Loucy (cell line): ENCODE data around the gene TNPO3.
"Not testable (repeated sequence)": the region's sequence is repeated elsewhere in the genome, so short reads cannot be mapped to it uniquely, and the experiment has no call there.

Source experiments
- H2AFZ ChIP-seq: fragments of 200-600 bp; sonication (generic); 2 replicates; pipeline ENCODE4 v1.6.0; 2016; ENCODE audit warnings: antibody characterized with exemption, mild to moderate bottlenecking, low read length, moderate library complexity
- H3F3A ChIP-seq: fragments of 200-600 bp; 2 replicates; pipeline ENCODE4 v1.6.0; 2016; ENCODE audit warnings: antibody characterized with exemption, low read depth, mild to moderate bottlenecking
- H3K27me3 ChIP-seq: fragments of 200-600 bp; sonication (generic); 2 replicates; pipeline ENCODE4 v1.6.1; 2014; ENCODE audit warnings: low read length, mild to moderate bottlenecking; ENCODE audit not compliant: insufficient read depth, poor library complexity, severe bottlenecking
- H3K36me3 ChIP-seq: fragments of 200-600 bp; sonication (generic); 2 replicates; pipeline ENCODE4 v1.6.1; 2016; ENCODE audit warnings: low read length; ENCODE audit not compliant: insufficient read depth
- H3K4me1 ChIP-seq: fragments of 200-600 bp; sonication (generic); 2 replicates; pipeline ENCODE4 v1.5.1; 2014; ENCODE audit warnings: low read length, mild to moderate bottlenecking; ENCODE audit not compliant: insufficient read depth, poor library complexity, severe bottlenecking
- H3K4me2 ChIP-seq: fragments of 200-600 bp; sonication (generic); 2 replicates; pipeline ENCODE4 v1.6.0; 2014; ENCODE audit warnings: antibody characterized with exemption, low read length, low read depth, mild to moderate bottlenecking; ENCODE audit not compliant: poor library complexity, severe bottlenecking
- H3K4me3 ChIP-seq: fragments of 200-600 bp; sonication (generic); 2 replicates; pipeline ENCODE4 v1.5.1; 2014; ENCODE audit warnings: low read length, mild to moderate bottlenecking, mixed read lengths; ENCODE audit not compliant: poor library complexity, severe bottlenecking
- H3K79me2 ChIP-seq: fragments of 200-600 bp; sonication (generic); 2 replicates; pipeline ENCODE4 v1.6.1; 2014; ENCODE audit warnings: low read length; ENCODE audit not compliant: insufficient read depth
- H3K9ac ChIP-seq: fragments of 200-600 bp; sonication (generic); 2 replicates; pipeline ENCODE4 v1.6.0; 2014; ENCODE audit warnings: mild to moderate bottlenecking, low read depth, low read length, moderate library complexity; ENCODE audit not compliant: poor library complexity, severe bottlenecking
- H3K9me2 ChIP-seq: fragments of 200-600 bp; sonication (generic); replicated peaks from 2 replicates; pipeline ENCODE4 v1.6.1; 2016; ENCODE audit warnings: low read depth, low read length, mixed read lengths
- H3K9me3 ChIP-seq: fragments of 200-600 bp; sonication (generic); 2 replicates; pipeline ENCODE4 v1.6.1; 2014; ENCODE audit warnings: mild to moderate bottlenecking, antibody characterized with exemption, low read length, low read depth; ENCODE audit not compliant: insufficient read depth
- H4K20me1 ChIP-seq: fragments of 200-600 bp; sonication (generic); 2 replicates; pipeline ENCODE4 v1.6.0; 2014; ENCODE audit warnings: antibody characterized with exemption, low read length, mild to moderate bottlenecking; ENCODE audit not compliant: insufficient read depth, poor library complexity, severe bottlenecking
- EZH2phosphoT487 ChIP-seq: fragments of 200-600 bp; IDR thresholded peaks from 2 replicates; pipeline ENCODE4 v1.6.1; 2018; ENCODE audit warnings: antibody characterized with exemption, mild to moderate bottlenecking, moderate library complexity, borderline replicate concordance
- TF ChIP-seq, protein P1 (sequence below): fragments of 200-600 bp; sonication (generic); conservative IDR thresholded peaks from 2 replicates; pipeline ENCODE4 v1.5.1; 2014; ENCODE audit warnings: mild to moderate bottlenecking, antibody characterized with exemption, low read length

The TNPO3 gene

DNA sequence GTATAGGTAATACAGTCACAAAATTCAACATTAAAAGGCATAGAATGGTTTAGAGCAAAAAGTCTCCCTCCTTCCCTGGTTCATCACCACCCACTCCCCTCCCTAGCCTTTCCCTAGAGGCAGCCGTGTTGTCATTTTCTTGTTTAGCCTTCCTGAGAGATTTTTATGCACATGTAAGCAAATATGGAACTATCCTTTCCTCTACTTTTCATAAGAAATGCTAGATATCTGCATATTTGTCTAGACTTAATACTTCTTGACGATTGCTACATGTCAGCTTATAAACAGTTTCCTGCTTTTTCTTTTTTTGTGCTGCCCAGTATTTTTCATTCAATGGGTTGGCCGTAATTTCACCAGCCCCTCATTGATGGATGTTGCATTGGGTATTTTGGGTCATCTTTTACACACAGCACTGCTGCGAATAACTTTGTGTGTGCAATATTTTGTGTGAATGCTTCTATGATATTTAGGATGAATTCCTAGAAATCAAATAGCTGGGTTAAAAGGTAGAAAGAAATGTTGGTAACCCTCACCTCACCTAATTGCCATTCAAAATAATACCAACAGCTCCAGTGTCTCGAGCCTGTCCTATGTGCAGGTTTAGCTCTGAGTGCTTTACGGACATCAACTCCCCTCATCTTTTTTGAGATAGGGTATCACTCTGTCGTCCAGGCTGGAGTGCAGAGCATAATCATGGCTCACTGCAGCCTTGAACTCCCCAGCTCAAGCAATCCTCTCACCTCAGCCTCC lies 110.2 kb downstream of the TNPO3 start:
- Histone ChIP-seq H3K4me2 (peak overlapping the region; percentile 60), H3K27me3 (no peaks in the 10 kb centered on the region), H2AFZ (no peak overlapping the region), H3K4me3 (peak overlapping the region; percentile 47), H3K9ac (peak overlapping the region; percentile 47), H4K20me1 (peaks cover 11% of the 10 kb centered on the region), H3K9me2 (no peaks in the 10 kb centered on the region), H3K36me3 (peaks cover 59% of the 10 kb centered on the region; the same call in 1 of the 2 replicates), H3K9me3 (no peaks in the 10 kb centered on the region), H3K4me1 (peaks cover 35% of the 10 kb centered on the region), H3F3A (peaks cover 7% of the 10 kb centered on the region; the same call in 1 of the 2 replicates), H3K79me2 (peaks cover 58% of the 10 kb centered on the region)
- TF ChIP-seq EZH2phosphoT487 = no peak
- TF ChIP-seq, protein P1, sequence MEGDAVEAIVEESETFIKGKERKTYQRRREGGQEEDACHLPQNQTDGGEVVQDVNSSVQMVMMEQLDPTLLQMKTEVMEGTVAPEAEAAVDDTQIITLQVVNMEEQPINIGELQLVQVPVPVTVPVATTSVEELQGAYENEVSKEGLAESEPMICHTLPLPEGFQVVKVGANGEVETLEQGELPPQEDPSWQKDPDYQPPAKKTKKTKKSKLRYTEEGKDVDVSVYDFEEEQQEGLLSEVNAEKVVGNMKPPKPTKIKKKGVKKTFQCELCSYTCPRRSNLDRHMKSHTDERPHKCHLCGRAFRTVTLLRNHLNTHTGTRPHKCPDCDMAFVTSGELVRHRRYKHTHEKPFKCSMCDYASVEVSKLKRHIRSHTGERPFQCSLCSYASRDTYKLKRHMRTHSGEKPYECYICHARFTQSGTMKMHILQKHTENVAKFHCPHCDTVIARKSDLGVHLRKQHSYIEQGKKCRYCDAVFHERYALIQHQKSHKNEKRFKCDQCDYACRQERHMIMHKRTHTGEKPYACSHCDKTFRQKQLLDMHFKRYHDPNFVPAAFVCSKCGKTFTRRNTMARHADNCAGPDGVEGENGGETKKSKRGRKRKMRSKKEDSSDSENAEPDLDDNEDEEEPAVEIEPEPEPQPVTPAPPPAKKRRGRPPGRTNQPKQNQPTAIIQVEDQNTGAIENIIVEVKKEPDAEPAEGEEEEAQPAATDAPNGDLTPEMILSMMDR = no peak

DNA sequence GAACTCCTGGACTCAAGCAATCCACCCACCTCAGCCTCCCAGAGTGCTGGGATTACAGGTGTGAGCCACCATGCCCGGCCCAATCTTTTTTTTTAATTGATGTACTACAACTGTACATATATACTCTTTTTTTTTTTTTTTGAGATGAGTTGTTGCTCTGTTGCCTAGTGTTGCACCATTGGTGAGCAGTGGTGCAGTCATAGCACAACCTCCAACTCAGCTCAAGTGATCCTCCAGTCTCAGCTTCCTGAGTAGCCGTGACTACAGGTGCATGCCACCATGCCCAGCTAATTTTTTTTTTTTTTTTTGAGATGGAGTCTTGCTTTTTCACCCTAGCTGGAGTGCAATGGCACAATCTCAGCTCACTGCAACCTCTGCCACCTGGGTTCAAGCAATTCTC lies 111.7 kb downstream of the TNPO3 start:
- peaks cover 45% of the 10 kb centered on the region; the same call in 1 of the 2 replicates for H3K36me3 ChIP-seq
- H2AFZ ChIP-seq = not testable (repeated sequence)

DNA sequence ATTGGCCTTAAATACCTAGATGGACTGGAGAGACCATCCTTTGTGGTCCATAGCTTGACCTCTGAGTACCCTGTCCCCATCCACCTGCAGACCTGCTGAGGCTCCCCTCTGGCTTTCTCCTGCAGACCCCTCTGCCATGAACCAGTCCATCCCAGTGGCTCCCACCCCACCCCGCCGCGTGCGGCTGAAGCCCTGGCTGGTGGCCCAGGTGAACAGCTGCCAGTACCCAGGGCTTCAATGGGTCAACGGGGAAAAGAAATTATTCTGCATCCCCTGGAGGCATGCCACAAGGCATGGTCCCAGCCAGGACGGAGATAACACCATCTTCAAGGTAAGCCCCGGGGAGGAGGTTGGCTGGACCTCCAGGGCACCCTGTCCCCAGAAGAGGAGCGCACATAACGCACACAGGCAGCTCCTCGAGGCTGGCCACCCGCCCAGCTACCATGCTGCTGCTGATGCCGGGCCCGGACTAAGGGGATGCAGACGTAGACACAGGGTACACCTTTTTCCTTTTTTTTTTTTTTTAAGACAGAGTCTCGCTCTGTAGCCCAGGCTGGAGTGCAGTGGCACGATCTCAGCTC lies 112.9 kb downstream of the TNPO3 start:
- H3K27me3 ChIP-seq = peaks cover 6% of the 10 kb centered on the region
- peaks cover 33% of the 10 kb centered on the region; the same call in 1 of the 2 replicates for H3K36me3 ChIP-seq
- H3K4me2 ChIP-seq = peak overlapping the region; percentile 97
- peaks cover 7% of the 10 kb centered on the region; the same call in 1 of the 2 replicates for H3F3A ChIP-seq
- peaks cover 11% of the 10 kb centered on the region for H4K20me1 ChIP-seq
- no peak for TF ChIP-seq EZH2phosphoT487
- TF ChIP-seq, protein P1 = no peak
- peaks cover 83% of the 10 kb centered on the region for H3K79me2 ChIP-seq
- H3K9me3 ChIP-seq = no peaks in the 10 kb centered on the region
- H2AFZ ChIP-seq = no peak overlapping the region
- H3K4me3 ChIP-seq = peak overlapping the region; percentile 86
- H3K9ac ChIP-seq = peak overlapping the region; percentile 97
- H3K9me2 ChIP-seq = no peaks in the 10 kb centered on the region
- peaks cover 40% of the 10 kb centered on the region for H3K4me1 ChIP-seq

More for the DNA sequence above, 111.7 kb downstream of the TNPO3 start:
- H3F3A ChIP-seq, H3K9me3 ChIP-seq, H3K9me2 ChIP-seq, H3K4me3 ChIP-seq, H3K9ac ChIP-seq, H3K27me3 ChIP-seq: not testable (repeated sequence)
- peaks cover 11% of the 10 kb centered on the region for H4K20me1 ChIP-seq
- peaks cover 35% of the 10 kb centered on the region for H3K4me1 ChIP-seq
- peak overlapping the region; percentile 97 for H3K4me2 ChIP-seq
- peaks cover 71% of the 10 kb centered on the region for H3K79me2 ChIP-seq
